PC-3 (cell line): ENCODE results near the gene VWC2.

Experiments
- CTCF ChIP-seq: fragments of 300-600 bp; sonication (generic); conservative IDR thresholded peaks from 2 replicates; pipeline ENCODE4 v1.5.1; 2017; ENCODE audit warnings: antibody characterized with exemption, low read depth, mild to moderate bottlenecking, low read length
- EZH2 ChIP-seq: fragments of 300-600 bp; sonication (generic); IDR thresholded peaks from one replicate; pipeline ENCODE4 v1.6.1; 2017; ENCODE audit warnings: antibody characterized with exemption, mild to moderate bottlenecking, low read length; ENCODE audit not compliant: unreplicated experiment
- EZH2phosphoT487 ChIP-seq: fragments of 300-600 bp; sonication (generic); IDR thresholded peaks from 2 replicates; pipeline ENCODE4 v1.6.1; 2018; ENCODE audit warnings: mild to moderate bottlenecking, antibody characterized with exemption, low read length, borderline replicate concordance

GRCh38 chr7:49893131-49893530, 119.7 kb downstream of the VWC2 start:
- no peak for TF ChIP-seq CTCF
- no peak for TF ChIP-seq EZH2
- TF ChIP-seq EZH2phosphoT487 = no peak
